B cell (primary cell): ENCODE data around the gene ZFAND6. TPM values are rescaled to one million over a fixed set of nuclear protein-coding genes. Genes with fewer than 3 reads are reported as not detected.

Source experiments
- ATAC-seq: fragments of 200-7000 bp; cut with Tn5 transposase; one replicate; pipeline ENCODE4 v1.10.0; 2021; ENCODE audit warnings: low read depth, mild to moderate bottlenecking, moderate number of reproducible peaks, moderate library complexity
- CTCF ChIA-PET: fragments of 350-600 bp; sonication (Branson Sonifier 250); formaldehyde crosslinking; loops from one replicate; lab custom pipeline; 2021; ENCODE audit warnings: antibody characterized with exemption, inconsistent platforms; lab: Charles Lee
- POLR2A ChIA-PET: fragments of 350-600 bp; sonication (Branson Sonifier 250); formaldehyde crosslinking; loops from one replicate; lab custom pipeline; 2021; ENCODE audit warnings: antibody characterized with exemption; lab: Charles Lee
- DNase-seq: peaks from one replicate; pipeline ENCODE4 v3.0.0; 2013
- H2AFZ ChIP-seq: 2 replicates; pipeline ENCODE4 v1.6.1; 2012; ENCODE audit warnings: mild to moderate bottlenecking, low read depth, low read length; ENCODE audit not compliant: insufficient read depth, poor library complexity, severe bottlenecking
- H3K27ac ChIP-seq, 2 donors: 1 replicate in 1 of 2; 2 replicates in 1 of 2; pipeline ENCODE4 v1.5.1; 2012 to 2013; ENCODE audit warnings: low read length in 2 of 2, mild to moderate bottlenecking in 2 of 2, moderate library complexity in 1 of 2
- H3K27me3 ChIP-seq, 4 experiments: fragments of 200-600 bp in 1 of 4; sonication (generic) in 1 of 4; replicated peaks in 1 of 4; 1 replicate in 2 of 4; 2 replicates in 2 of 4; pipeline versions ENCODE4 v1.6.1 to v1.7.0; 2013 to 2016; ENCODE audit warnings: low read length in 3 of 4, mild to moderate bottlenecking in 2 of 4, mixed read lengths in 1 of 4, moderate library complexity in 1 of 4; ENCODE audit not compliant: insufficient read depth in 4 of 4, control insufficient read depth in 3 of 4; ENCODE audit errors: control extremely low read depth in 1 of 4
- H3K36me3 ChIP-seq, 2 experiments: replicated peaks in 1 of 2; 1 replicate in 1 of 2; 2 replicates in 1 of 2; pipeline versions ENCODE4 v1.6.1 to v1.7.1; 2013; ENCODE audit warnings: low read length in 1 of 2; ENCODE audit not compliant: insufficient read depth in 2 of 2, control insufficient read depth in 1 of 2; ENCODE audit errors: control extremely low read depth in 1 of 2, extremely low read depth in 1 of 2
- H3K4me1 ChIP-seq, 2 donors: fragments of 200-600 bp in 1 of 2; sonication (generic) in 1 of 2; 1 replicate in 1 of 2; 2 replicates in 1 of 2; pipeline versions ENCODE4 v1.5.1 to v1.6.1; 2013 to 2017; ENCODE audit warnings: low read length in 2 of 2; ENCODE audit not compliant: control insufficient read depth in 2 of 2, insufficient read depth in 2 of 2
- H3K4me2 ChIP-seq: replicated peaks from 2 replicates; pipeline ENCODE3; 2012; ENCODE audit warnings: mild to moderate bottlenecking, low read depth, low read length; ENCODE audit not compliant: poor library complexity, severe bottlenecking
- H3K4me3 ChIP-seq, 5 experiments: fragments of 200-600 bp in 1 of 5; sonication (generic) in 1 of 5; 1 replicate in 3 of 5; 2 replicates in 2 of 5; pipeline versions ENCODE4 v1.5.1 to v1.7.0; 2011 to 2016; ENCODE audit warnings: low read length in 4 of 5, mild to moderate bottlenecking in 4 of 5, low read depth in 2 of 5, control low read depth in 1 of 5, moderate library complexity in 1 of 5; ENCODE audit not compliant: insufficient read depth in 1 of 5; ENCODE audit errors: control extremely low read depth in 1 of 5, extremely low read depth in 1 of 5
- H3K79me2 ChIP-seq: fragments of 200-600 bp; sonication (generic); one replicate; pipeline ENCODE4 v1.6.0; 2016; ENCODE audit warnings: low read length; ENCODE audit not compliant: control insufficient read depth, insufficient read depth
- H3K9ac ChIP-seq: fragments of 200-600 bp; sonication (generic); 2 replicates; pipeline ENCODE4 v1.6.1; 2017; ENCODE audit warnings: mild to moderate bottlenecking, low read length, moderate library complexity
- H3K9me3 ChIP-seq, 3 donors: one replicate each; pipeline versions ENCODE4 v1.6.1 to v1.7.1; 2013; ENCODE audit warnings: low read length in 2 of 3; ENCODE audit not compliant: control insufficient read depth in 2 of 3, insufficient read depth in 1 of 3; ENCODE audit errors: control extremely low read depth in 1 of 3
- H4K20me1 ChIP-seq: 2 replicates; pipeline ENCODE4 v1.6.0; 2012; ENCODE audit warnings: mild to moderate bottlenecking, low read length; ENCODE audit not compliant: insufficient read depth, control insufficient read depth, poor library complexity, severe bottlenecking
- H3K27ac Mint-ChIP-seq: one replicate; pipeline ENCODE4 v1.8.0; 2021; ENCODE audit warnings: mixed read lengths
- H3K27me3 Mint-ChIP-seq: one replicate; pipeline ENCODE4 v1.8.0; 2021; ENCODE audit warnings: mixed read lengths
- H3K4me1 Mint-ChIP-seq: one replicate; pipeline ENCODE4 v1.8.0; 2021; ENCODE audit warnings: mixed read lengths
- H3K4me3 Mint-ChIP-seq: one replicate; pipeline ENCODE4 v1.8.0; 2021; ENCODE audit warnings: mixed read lengths
- H3K9me3 Mint-ChIP-seq: one replicate; pipeline ENCODE4 v1.8.0; 2022; ENCODE audit warnings: mixed read lengths; ENCODE audit not compliant: insufficient read depth
- CTCF ChIP-seq: fragments of 200-600 bp; IDR thresholded peaks from one replicate; pipeline ENCODE4 v1.8.0; 2022; ENCODE audit warnings: antibody characterized with exemption, mild to moderate bottlenecking
- EZH2 ChIP-seq: IDR thresholded peaks from 2 replicates; pipeline ENCODE4 v1.6.1; 2012; ENCODE audit warnings: borderline replicate concordance, low read depth, mild to moderate bottlenecking, moderate library complexity, low read length; ENCODE audit not compliant: insufficient read depth, poor library complexity, severe bottlenecking
- WGBS: methylation state at CpG from one replicate; pipeline ENCODE4 v1.1.5; 2013; ENCODE audit warnings: missing lambda C conversion rate; ENCODE audit not compliant: insufficient coverage; 5-methylcytosine and 5-hydroxymethylcytosine counted together
- intact Hi-C: fragments of 100-400 bp; cut with micrococcal nuclease; formaldehyde crosslinking; loops from one replicate; pipeline ENCODE4 v1.10.0; 2022
- polyA plus RNA-seq: library from polyadenylated mRNA; depleted of rRNA; stranded (reverse); fragments of >200 nt; gene quantifications from 2 replicates; pipeline ENCODE4 v1.2.3, GENCODE V29; 2012
- total RNA-seq, 2 donors: library from RNA; stranded (reverse); fragments of 120-200 nt in 1 of 2; gene quantifications; 1 replicate in 1 of 2; 2 replicates in 1 of 2; pipeline versions ENCODE4 v1.2.3 to v1.2.4, GENCODE V29; 2013 to 2022

The ZFAND6 gene
- total and polyA plus RNA-seq, 2 donors (not counting 1 experiment from before 2014, with no cell fraction given) = 60.6 to 144 TPM

- Histone ChIP-seq H3K9me3 (no peaks in the 10 kb centered on the region), H3K79me2 (no peaks in the 10 kb centered on the region), H3K27me3 (no peaks in the 10 kb centered on the region), H4K20me1 (no peaks in the 10 kb centered on the region), H3K4me3 (no peak overlapping the region), H3K36me3 (no peaks in the 10 kb centered on the region), H3K4me2 (no peak overlapping the region), H3K9ac (no peak overlapping the region), H2AFZ (no peak overlapping the region), H3K27ac (no peak overlapping the region), H3K4me1 (no peaks in the 10 kb centered on the region)
- intact Hi-C loops = no loop called here
- no peak overlapping the region for H3K27ac Mint-ChIP-seq
- 89% methylated on average over 15 of the region's 17 CpGs for WGBS
- TF ChIP-seq EZH2 = no peak
- TF ChIP-seq CTCF = no peak
- no peak overlapping the region for H3K4me3 Mint-ChIP-seq
- H3K9me3 Mint-ChIP-seq = no peaks in the 10 kb centered on the region
- CTCF ChIA-PET = interaction anchor here (9.6 kb wide), 1 partner anchor 798 kb away, joined by 183 read pairs; no protein-coding TSS in a partner anchor
- POLR2A ChIA-PET = no interaction called here
- H3K27me3 Mint-ChIP-seq = no peaks in the 10 kb centered on the region
- no peaks in the 10 kb centered on the region for H3K4me1 Mint-ChIP-seq
- no peak for ATAC-seq
- DNase-seq = no peak
Observed at GRCh38 chr15:80179025-80179759, 119.7 kb downstream of the ZFAND6 start.

- no peaks in the 10 kb centered on the region for H3K27me3 Mint-ChIP-seq
- no peaks in the 10 kb centered on the region for H3K79me2 ChIP-seq
- no peak for TF ChIP-seq CTCF
- TF ChIP-seq EZH2 = no peak
- H3K9me3 Mint-ChIP-seq = no peaks in the 10 kb centered on the region
- no peaks in the 10 kb centered on the region for H3K4me1 ChIP-seq
- 94% methylated on average over 16 of the region's 16 CpGs for whole genome bisulfite sequencing
- ATAC-seq (no peak), DNase-seq (no peak)
- no peak overlapping the region for H2AFZ ChIP-seq
- H3K27me3 ChIP-seq = no peaks in the 10 kb centered on the region
- no peaks in the 10 kb centered on the region for H4K20me1 ChIP-seq
- H3K4me2 ChIP-seq = no peak overlapping the region
- ChIA-PET CTCF (interaction anchor here (9.6 kb wide), 1 partner anchor 799 kb away, joined by 183 read pairs; no protein-coding TSS in a partner anchor), POLR2A (no interaction called here)
- no peak overlapping the region for H3K27ac Mint-ChIP-seq
- no peaks in the 10 kb centered on the region for H3K9me3 ChIP-seq
- no peaks in the 10 kb centered on the region for H3K36me3 ChIP-seq
- H3K9ac ChIP-seq = no peak overlapping the region
- H3K4me3 Mint-ChIP-seq = no peak overlapping the region
- H3K4me3 ChIP-seq = no peak overlapping the region
- H3K27ac ChIP-seq = no peak overlapping the region
- intact Hi-C loops = no loop called here
- no peaks in the 10 kb centered on the region for H3K4me1 Mint-ChIP-seq
Observed at GRCh38 chr15:80179935-80180334, 120.5 kb downstream of the ZFAND6 start.
